ENCODE measurements around the gene VGLL1. TPM values are rescaled to one million over a fixed set of nuclear protein-coding genes. Genes with fewer than 3 reads are reported as not detected.

The VGLL1 gene
- total RNA-seq, 1 experiment from 2014 or later = not detected

- intact Hi-C loops (cut with micrococcal nuclease) = no loop called here
- no peaks in the 10 kb centered on the region for H3K9me2 ChIP-seq (ENCODE audit: insufficient read depth)
- H3K4me1 ChIP-seq (ENCODE audit: control insufficient read depth in 1 of 2, insufficient read depth in 2 of 2, low read length in 2 of 2) = no peaks in the 10 kb centered on the region; a peak in 1 of 4 replicates
- H3K4me2 ChIP-seq (ENCODE audit: low read length) = no peak overlapping the region
- no peaks in the 10 kb centered on the region for H3K79me2 ChIP-seq (ENCODE audit: insufficient read depth, low read length)
- H3K4me3 ChIP-seq (replicated peaks in 1 of 2; ENCODE audit: low read depth in 1 of 2, low read length in 2 of 2) = no peak overlapping the region
- H3K36me3 ChIP-seq (ENCODE audit: control insufficient read depth in 1 of 2, insufficient read depth in 2 of 2, low read length in 2 of 2) = no peaks in the 10 kb centered on the region
- no peaks in the 10 kb centered on the region for H3K27me3 ChIP-seq (ENCODE audit: insufficient read depth, low read length)
- no peak for DNase-seq (ENCODE audit: low read depth, low spot score)
- BruUV-seq (replicated peaks) = no TSS peak
- H2AFZ ChIP-seq (ENCODE audit: low read depth, low read length, poor library complexity, severe bottlenecking) = no peak overlapping the region
- RAD21 ChIA-PET (ENCODE audit: low non-redundant PET in 1 of 2, low total read pairs in 2 of 2, uncharacterized antibody in 2 of 2, unreplicated experiment in 2 of 2) = no interaction called here
- no peak overlapping the region for H3K27ac ChIP-seq (ENCODE audit: low read depth, low read length)
- TF ChIP-seq SIN3A (IDR thresholded peaks at IDR 0.05; ENCODE audit: low read depth) (no peak), REST (IDR thresholded peaks at IDR 0.05; ENCODE audit: low read depth) (no peak), CBX3 (IDR thresholded peaks at IDR 0.05; ENCODE audit: low read depth) (no peak), YY1 (IDR thresholded peaks at IDR 0.05; ENCODE audit: extremely low read depth, insufficient replicate concordance, low read depth, low read length) (no peak), POLR2AphosphoS5 (IDR thresholded peaks at IDR 0.05; ENCODE audit: low read depth, low read length) (no peak), ZBTB33 (IDR thresholded peaks at IDR 0.05; ENCODE audit: extremely low read depth, insufficient replicate concordance, low read length) (no peak), ZFX (IDR thresholded peaks at IDR 0.05) (no peak), SRF (IDR thresholded peaks at IDR 0.05; ENCODE audit: low read depth) (no peak), RAD21 (IDR thresholded peaks at IDR 0.05; ENCODE audit: low read depth) (no peak), CTCF (IDR thresholded peaks at IDR 0.05 in 2 of 3, conservative IDR thresholded peaks at IDR 0.05 in 1 of 3; ENCODE audit: borderline replicate concordance in 1 of 3, insufficient read depth in 1 of 3, low read depth in 2 of 3, low read length in 2 of 3) (no peak), SP1 (IDR thresholded peaks at IDR 0.05; ENCODE audit: low read depth) (no peak), ATF3 (IDR thresholded peaks at IDR 0.05) (no peak), JUND (IDR thresholded peaks at IDR 0.05) (no peak), ELF1 (IDR thresholded peaks at IDR 0.05; ENCODE audit: borderline replicate concordance, low read depth) (no peak), CEBPB (IDR thresholded peaks at IDR 0.05; ENCODE audit: low read depth) (no peak), EZH2phosphoT487 (IDR thresholded peaks at IDR 0.05; ENCODE audit: borderline replicate concordance) (no peak), EGR1 (IDR thresholded peaks at IDR 0.05; ENCODE audit: low read depth) (no peak), ZNF274 (IDR thresholded peaks at IDR 0.05; ENCODE audit: low read depth, low read length) (no peak)
- ATAC-seq = no peak
- POLR2A ChIA-PET = no interaction called here
- CTCF ChIA-PET = no interaction called here
- no peaks in the 10 kb centered on the region for H4K20me1 ChIP-seq (ENCODE audit: insufficient read depth)
- H3K9me3 ChIP-seq (ENCODE audit: control insufficient read depth in 1 of 2, insufficient read depth in 1 of 2, low read depth in 1 of 2, low read length in 2 of 2) = no peaks in the 10 kb centered on the region
- no peak overlapping the region for H3K9ac ChIP-seq (ENCODE audit: low read length)
Observed at GRCh38 chrX:136586386-136586785, 54.4 kb downstream of the VGLL1 start.
